ENCODE data around the gene CAMSAP1.

Gene CAMSAP1

DNA sequence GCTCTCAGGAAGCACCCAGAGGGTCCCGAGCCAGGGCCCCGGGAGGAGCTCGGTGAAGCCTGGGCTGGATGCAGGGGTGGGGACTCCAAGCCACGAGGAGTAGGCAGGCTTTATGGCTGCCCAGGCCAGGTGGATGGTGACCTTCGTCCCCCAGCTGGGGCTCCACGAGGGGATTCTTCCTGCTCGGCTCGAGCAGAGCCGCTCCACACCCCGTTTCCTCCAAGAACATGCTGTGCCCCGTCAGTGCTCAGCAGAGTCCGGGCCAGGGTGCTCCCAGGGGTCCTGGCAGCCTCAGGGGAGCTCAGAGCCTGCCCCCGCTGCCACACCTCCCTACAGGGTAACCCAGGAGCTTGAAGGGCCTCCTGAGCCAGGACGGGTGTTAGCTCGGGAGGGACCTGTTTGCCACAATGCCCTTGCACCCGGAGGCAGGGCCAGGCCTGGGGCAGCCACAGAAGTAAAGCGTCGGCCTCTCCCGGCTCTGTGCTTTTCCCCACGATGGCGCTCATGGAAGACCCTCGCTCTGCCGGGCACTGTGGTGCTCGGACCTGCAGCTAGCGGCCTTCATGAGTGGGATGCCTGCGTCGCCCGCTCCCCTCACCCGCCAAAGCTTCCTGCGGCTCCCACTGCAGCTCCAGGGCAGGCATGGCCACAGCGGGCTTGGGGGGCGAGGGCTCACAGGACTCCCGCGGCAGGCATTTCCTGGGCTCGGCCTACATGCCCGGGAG, 118.6 kb downstream of the CAMSAP1 start:
- DNase-seq: no peak

- no peak for DNase-seq
These were observed 119.4 kb downstream of the CAMSAP1 start for GRCh38 chr9:135787776-135788575.

DNA sequence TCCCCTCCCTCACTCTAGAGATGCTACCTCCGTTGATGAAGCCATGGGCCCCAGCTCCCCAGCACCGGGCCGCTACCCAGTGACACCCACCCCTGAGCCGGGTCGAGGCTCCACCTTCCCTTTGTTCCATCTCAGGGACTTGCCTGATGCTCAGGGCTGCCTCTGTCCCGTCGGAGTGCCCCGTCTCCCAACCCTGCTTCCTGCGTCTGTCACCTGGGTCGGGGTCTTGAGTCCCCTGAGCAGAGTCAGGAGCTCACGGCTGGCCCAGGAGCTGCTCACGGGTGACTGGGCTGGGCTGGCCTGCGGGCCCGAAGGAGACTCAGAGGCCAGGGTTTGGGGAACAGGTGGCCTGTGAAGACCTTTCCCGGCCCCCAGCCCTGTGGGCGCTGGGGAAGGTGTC, 120.0 kb downstream of the CAMSAP1 start:
- DNase-seq: no peak

GRCh38 chr9:135786146-135786690, 121.1 kb downstream of the CAMSAP1 start:
- no peak for DNase-seq

GRCh38 chr9:135785013-135785575, 122.3 kb downstream of the CAMSAP1 start:
- DNase-seq: no peak

GRCh38 chr9:135783540-135784245, 123.7 kb downstream of the CAMSAP1 start:
- no peak for DNase-seq

DNA sequence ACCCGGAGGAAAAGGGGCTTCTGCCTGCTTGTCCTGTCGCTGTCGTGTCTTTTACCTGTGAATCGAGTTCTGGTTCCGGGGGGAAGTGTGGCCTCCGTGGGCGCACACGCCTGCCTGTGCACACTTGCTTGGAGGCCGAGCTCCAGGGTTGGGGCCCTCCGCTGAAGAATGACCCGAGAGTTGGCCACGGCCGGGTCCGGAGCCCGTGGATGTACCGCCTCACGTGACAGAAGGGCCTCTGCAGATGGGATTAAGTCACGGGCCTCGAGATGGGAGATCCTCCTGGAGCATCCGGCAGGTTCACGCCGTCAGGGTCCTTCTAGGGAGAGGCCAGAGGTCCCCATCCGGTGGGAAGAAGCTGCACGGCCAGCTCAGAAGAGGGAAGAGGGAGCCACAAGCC, 124.4 kb downstream of the CAMSAP1 start:
- no peak for DNase-seq

- DNase-seq: no peak
These were observed 126.7 kb downstream of the CAMSAP1 start for GRCh38 chr9:135780626-135781025.

GRCh38 chr9:135780086-135780485, 127.3 kb downstream of the CAMSAP1 start:
- DNase-seq: no peak

- no peak for DNase-seq
These were observed 127.8 kb downstream of the CAMSAP1 start for GRCh38 chr9:135779571-135779970.

- no peak for DNase-seq
These were observed 128.9 kb downstream of the CAMSAP1 start for GRCh38 chr9:135778421-135778820.

GRCh38 chr9:135777623-135778177, 129.6 kb downstream of the CAMSAP1 start:
- DNase-seq: no peak

DNA sequence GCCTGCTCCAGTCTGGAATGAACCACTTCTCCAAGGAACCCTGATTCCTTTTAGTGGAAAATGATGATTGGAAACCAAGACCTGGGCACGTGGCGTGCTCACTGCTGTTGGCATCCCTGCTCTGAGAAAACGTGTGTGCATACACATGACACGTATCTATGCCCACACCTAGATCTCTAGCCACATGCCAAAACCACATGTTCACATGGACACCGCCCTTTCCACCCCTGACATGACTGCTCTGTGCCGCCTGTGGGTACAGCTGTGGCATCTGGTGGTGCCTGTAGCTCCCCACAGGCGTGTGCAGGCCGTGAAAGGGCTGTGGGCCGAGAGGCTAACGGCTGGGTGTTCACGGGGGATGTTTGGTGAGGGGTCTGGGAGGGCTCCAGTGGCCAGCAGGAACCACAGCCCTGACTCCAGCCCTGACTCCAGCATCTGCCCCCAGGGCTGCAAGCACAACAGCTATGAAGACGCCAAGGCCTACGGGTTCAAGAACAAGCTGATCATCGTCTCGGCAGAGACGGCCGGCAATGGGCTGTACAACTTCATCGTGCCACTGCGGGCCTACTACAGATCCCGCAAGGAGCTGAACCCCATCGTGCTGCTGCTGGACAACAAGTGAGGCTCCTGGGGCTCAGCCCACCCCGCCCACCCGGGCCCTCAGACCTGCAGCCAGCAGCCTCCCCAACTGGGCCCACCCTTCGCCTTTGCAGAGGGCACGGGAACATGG, 130.3 kb downstream of the CAMSAP1 start:
- DNase-seq: peak; percentile 21 to 37

DNA sequence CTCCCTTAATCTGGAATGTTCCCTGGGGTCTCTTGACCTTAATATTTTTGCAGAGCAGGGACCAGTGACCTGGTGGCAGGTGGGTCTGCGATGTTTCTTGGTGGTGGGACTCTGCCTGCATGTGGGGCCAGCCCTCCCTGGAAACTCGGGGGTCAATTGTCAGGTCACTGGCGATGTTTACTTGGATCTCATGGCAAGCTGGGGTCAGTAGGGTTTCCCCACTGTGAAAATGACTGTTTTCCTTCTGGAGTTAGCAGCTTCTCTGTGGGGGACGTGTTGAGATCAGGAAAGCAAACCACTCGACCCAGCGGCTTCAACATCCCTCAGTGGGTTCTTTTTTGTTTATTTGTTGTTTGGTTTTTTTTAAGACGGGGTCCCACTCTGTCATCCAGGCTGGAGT, 131.4 kb downstream of the CAMSAP1 start:
- DNase-seq: no peak

DNA sequence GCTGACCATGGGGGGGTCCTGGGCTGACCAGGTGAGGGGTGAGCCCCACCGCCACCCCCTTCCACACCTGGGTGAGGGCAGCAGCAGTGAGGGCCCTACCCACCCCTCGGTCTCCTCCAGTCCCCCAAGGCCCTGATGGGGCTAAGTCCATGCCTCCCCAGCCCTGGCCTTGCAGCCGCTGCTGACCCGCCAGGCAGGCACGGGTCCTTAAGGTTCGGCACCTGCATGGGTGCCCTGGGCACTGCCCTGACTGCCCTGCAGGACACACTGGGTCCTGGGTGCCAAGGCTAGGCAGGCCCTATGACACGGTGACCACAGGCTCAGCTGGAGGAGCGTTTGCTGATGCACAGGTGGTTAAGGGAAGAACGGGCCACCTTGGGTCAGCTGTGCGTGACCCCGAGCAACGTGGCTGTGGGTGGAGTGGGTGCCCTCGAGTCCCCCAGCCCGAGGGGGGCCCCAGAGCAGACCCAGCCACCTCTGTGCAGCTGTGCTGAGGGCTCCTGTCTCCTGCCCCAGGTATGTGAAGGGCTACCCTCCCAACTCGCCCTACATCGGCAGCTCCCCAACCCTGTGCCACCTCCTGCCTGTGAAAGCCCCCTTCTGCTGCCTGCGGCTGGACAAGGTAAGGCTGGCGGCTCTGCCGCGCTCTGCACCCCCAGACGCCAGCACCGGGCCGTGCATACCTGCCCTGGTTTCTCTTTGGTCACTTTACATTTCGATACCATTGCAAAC, 132.4 kb downstream of the CAMSAP1 start:
- DNase-seq: no peak

- no peak for DNase-seq
These were observed 133.1 kb downstream of the CAMSAP1 start for GRCh38 chr9:135774239-135774747.

- DNase-seq: no peak
These were observed 133.7 kb downstream of the CAMSAP1 start for GRCh38 chr9:135773530-135774238.

- no peak for DNase-seq
These were observed 134.4 kb downstream of the CAMSAP1 start for GRCh38 chr9:135772702-135773493.

GRCh38 chr9:135772056-135772646, 135.2 kb downstream of the CAMSAP1 start:
- no peak for DNase-seq

All from CD4-positive, alpha-beta T cell treated with Interleukin-4 for 1 hour (primary cell).